ENCODE results near the gene HIPK3. TPM values are rescaled to one million over a fixed set of nuclear protein-coding genes. Genes with fewer than 3 reads are reported as not detected.

HIPK3 gene
- total and polyA plus RNA-seq, 9 of the 15 experiments (the other 6 are each of a cell fraction or from before 2014, with no cell fraction given), result 2.3 to 19.6 (median 7.5) TPM

GRCh38 chr11:33257897-33258630, 883 bp downstream of the HIPK3 start (continued):
- TF ChIP-seq BCOR (IDR thresholded peaks at IDR 0.05), result peak; percentile 64
- no peak for TF ChIP-seq SETDB1 (IDR thresholded peaks at IDR 0.05; ENCODE audit: low read length)
- TF ChIP-seq SOX6 (IDR thresholded peaks at IDR 0.05), result no peak
- TF ChIP-seq ELF4 (CRISPR knock-in tag; IDR thresholded peaks at IDR 0.05), result no peak
- TF ChIP-seq MED1 (CRISPR knock-in tag; IDR thresholded peaks at IDR 0.05; ENCODE audit: borderline replicate concordance), result no peak
- TF ChIP-seq RAD51 (IDR thresholded peaks at IDR 0.05; ENCODE audit: borderline replicate concordance, low read depth), result no peak
- no peak for TF ChIP-seq ZC3H11A (IDR thresholded peaks at IDR 0.05; ENCODE audit: low read depth, low read length)
- TF ChIP-seq NR2C2 (CRISPR knock-in tag; IDR thresholded peaks at IDR 0.05), result peak; percentile 69; the same call in 1 of the 2 replicates
- no peak; the same call in 1 of the 2 replicates for TF ChIP-seq NR2C2 (tag; IDR thresholded peaks at IDR 0.05)
- peak; percentile 64 to 92; a peak in 2 of 4 replicates for TF ChIP-seq ZNF639 (CRISPR knock-in tag; conservative IDR thresholded peaks at IDR 0.05 in 1 of 2, IDR thresholded peaks at IDR 0.05 in 1 of 2)
- no peak for TF ChIP-seq EZH2 (IDR thresholded peaks at IDR 0.05; ENCODE audit: borderline replicate concordance, low read depth, low read length)
- TF ChIP-seq GTF3C2 (IDR thresholded peaks at IDR 0.05; ENCODE audit: borderline replicate concordance, extremely low read depth, insufficient read length), result no peak
- no peak for TF ChIP-seq HIVEP1 (CRISPR knock-in tag; IDR thresholded peaks at IDR 0.05)
- no peak for TF ChIP-seq ZNF232 (CRISPR knock-in tag; IDR thresholded peaks at IDR 0.05)
- TF ChIP-seq CXXC5 (CRISPR knock-in tag; IDR thresholded peaks at IDR 0.05), result peak; percentile 94
- TF ChIP-seq ZBTB9 (CRISPR knock-in tag; IDR thresholded peaks at IDR 0.05), result no peak; the same call in 1 of the 2 replicates
- TF ChIP-seq SIX5 (IDR thresholded peaks at IDR 0.05; ENCODE audit: borderline replicate concordance in 1 of 2, insufficient read depth in 1 of 2, low read depth in 1 of 2, low read length in 2 of 2), result no peak
- TF ChIP-seq RHOXF2B (CRISPR knock-in tag; conservative IDR thresholded peaks at IDR 0.05), result no peak
- no peak for TF ChIP-seq MAFF (IDR thresholded peaks at IDR 0.05; ENCODE audit: low read length)
- no peak for TF ChIP-seq E2F3 (CRISPR knock-in tag; IDR thresholded peaks at IDR 0.05)
- peak; percentile 2; the same call in 1 of the 2 replicates for TF ChIP-seq ZNF395 (CRISPR knock-in tag; IDR thresholded peaks at IDR 0.05)
- no peak for TF ChIP-seq ZFP36 (IDR thresholded peaks at IDR 0.05; ENCODE audit: low read depth, low read length, partially characterized antibody)
